ENCODE measurements around the gene CHL1.

CHL1 gene

GRCh38 chr3:312160-312733 lies 115.7 kb downstream of the CHL1 start:
- Histone ChIP-seq H3K27me3 (replicated peaks) (no peaks in the 10 kb centered on the region), H3K36me3 (replicated peaks) (no peaks in the 10 kb centered on the region), H3K27ac (no peak overlapping the region), H3K4me3 (ENCODE audit: low read depth, low read length) (no peak overlapping the region)
- in situ Hi-C loops (cut with HindIII; ENCODE audit: low pct_ligation_motif_present, low sequenced_read_pairs): no loop called here
- no peak for DNase-seq
- TF ChIP-seq CTCF (IDR thresholded peaks at IDR 0.05; ENCODE audit: low read depth, low read length, missing control alignments): no peak

GRCh38 chr3:312911-313310 lies 116.3 kb downstream of the CHL1 start:
- in situ Hi-C loops (cut with HindIII; ENCODE audit: low pct_ligation_motif_present, low sequenced_read_pairs): no loop called here
- no peaks in the 10 kb centered on the region for H3K36me3 ChIP-seq (replicated peaks)
- no peaks in the 10 kb centered on the region for H3K27me3 ChIP-seq (replicated peaks)
- H3K4me3 ChIP-seq (ENCODE audit: low read depth, low read length): no peak overlapping the region
- TF ChIP-seq CTCF (IDR thresholded peaks at IDR 0.05; ENCODE audit: low read depth, low read length, missing control alignments): no peak
- no peak overlapping the region for H3K27ac ChIP-seq
- no peak for DNase-seq

GRCh38 chr3:317012-317411 lies 120.4 kb downstream of the CHL1 start:
- H3K27ac ChIP-seq: no peak overlapping the region
- TF ChIP-seq CTCF (IDR thresholded peaks at IDR 0.05; ENCODE audit: low read depth, low read length, missing control alignments): no peak
- H3K27me3 ChIP-seq (replicated peaks): no peaks in the 10 kb centered on the region
- in situ Hi-C loops (cut with HindIII; ENCODE audit: low pct_ligation_motif_present, low sequenced_read_pairs): no loop called here
- no peaks in the 10 kb centered on the region for H3K36me3 ChIP-seq (replicated peaks)
- no peak for DNase-seq
- H3K4me3 ChIP-seq (ENCODE audit: low read depth, low read length): no peak overlapping the region

GRCh38 chr3:318903-319302 lies 122.3 kb downstream of the CHL1 start:
- in situ Hi-C loops (cut with HindIII; ENCODE audit: low pct_ligation_motif_present, low sequenced_read_pairs): no loop called here
- Histone ChIP-seq H3K4me3 (ENCODE audit: low read depth, low read length) (no peak overlapping the region), H3K27ac (no peak overlapping the region)

GRCh38 chr3:324423-324822 lies 127.9 kb downstream of the CHL1 start:
- H3K27ac ChIP-seq: no peak overlapping the region
- H3K36me3 ChIP-seq (replicated peaks): no peaks in the 10 kb centered on the region
- H3K4me3 ChIP-seq (ENCODE audit: low read depth, low read length): no peak overlapping the region
- DNase-seq: no peak
- TF ChIP-seq CTCF (IDR thresholded peaks at IDR 0.05; ENCODE audit: low read depth, low read length, missing control alignments): no peak
- in situ Hi-C loops (cut with HindIII; ENCODE audit: low pct_ligation_motif_present, low sequenced_read_pairs): no loop called here
- H3K27me3 ChIP-seq (replicated peaks): no peaks in the 10 kb centered on the region

More at GRCh38 chr3:318903-319302, 122.3 kb downstream of the CHL1 start:
- Histone ChIP-seq H3K36me3 (replicated peaks) (no peaks in the 10 kb centered on the region), H3K27me3 (replicated peaks) (no peaks in the 10 kb centered on the region)
- no peak for TF ChIP-seq CTCF (IDR thresholded peaks at IDR 0.05; ENCODE audit: low read depth, low read length, missing control alignments)
- no peak for DNase-seq

GRCh38 chr3:325495-325894 lies 128.9 kb downstream of the CHL1 start:
- in situ Hi-C loops (cut with HindIII; ENCODE audit: low pct_ligation_motif_present, low sequenced_read_pairs): no loop called here

More at GRCh38 chr3:325495-325894, 128.9 kb downstream of the CHL1 start:
- no peak for DNase-seq
- no peaks in the 10 kb centered on the region for H3K36me3 ChIP-seq (replicated peaks)
- H3K4me3 ChIP-seq (ENCODE audit: low read depth, low read length): no peak overlapping the region
- H3K27me3 ChIP-seq (replicated peaks): no peaks in the 10 kb centered on the region
- H3K27ac ChIP-seq: no peak overlapping the region
- TF ChIP-seq CTCF (IDR thresholded peaks at IDR 0.05; ENCODE audit: low read depth, low read length, missing control alignments): no peak

All from brain microvascular endothelial cell (primary cell).